ENCODE results near the gene UPF2. TPM values are rescaled to one million over a fixed set of nuclear protein-coding genes. Genes with fewer than 3 reads are reported as not detected.
"Not testable (repeated sequence)": the region's sequence is repeated elsewhere in the genome, so short reads cannot be mapped to it uniquely, and the experiment has no call there.

Gene UPF2
- polyA plus RNA-seq, 1 donor from 2014 or later = 14.3 TPM

- Histone ChIP-seq H3K4me2 (ENCODE audit: low read length) (no peak overlapping the region), H2AFZ (ENCODE audit: low read depth, low read length) (no peak overlapping the region), H3K9me2 (ENCODE audit: insufficient read depth, low read length) (no peaks in the 10 kb centered on the region), H3F3A (ENCODE audit: insufficient read depth, low read length, poor library complexity, severe bottlenecking) (no peaks in the 10 kb centered on the region), H4K20me1 (ENCODE audit: insufficient read depth) (no peaks in the 10 kb centered on the region), H3K27ac (ENCODE audit: low read length) (no peak overlapping the region), H3K27me3 (ENCODE audit: insufficient read depth, low read depth, low read length) (no peaks in the 10 kb centered on the region), H3K79me2 (replicated peaks; ENCODE audit: insufficient read depth, low read length) (no peaks in the 10 kb centered on the region), H3K4me3 (ENCODE audit: low read length) (no peak overlapping the region), H3K9me3 (ENCODE audit: low read length) (no peaks in the 10 kb centered on the region), H3K36me3 (ENCODE audit: insufficient read depth, low read length) (no peaks in the 10 kb centered on the region), H3K9ac (ENCODE audit: low read length) (no peak overlapping the region)
- TF ChIP-seq CTCF (IDR thresholded peaks at IDR 0.05; ENCODE audit: poor library complexity, severe bottlenecking) (no peak), REST (IDR thresholded peaks at IDR 0.05; ENCODE audit: borderline replicate concordance) (no peak), SMC3 (conservative IDR thresholded peaks at IDR 0.05; ENCODE audit: poor library complexity) (no peak), EZH2 (IDR thresholded peaks at IDR 0.05; ENCODE audit: borderline replicate concordance, insufficient read depth, low read length, poor library complexity, severe bottlenecking) (no peak), TAF1 (IDR thresholded peaks at IDR 0.05; ENCODE audit: low read depth) (no peak), RAD21 (conservative IDR thresholded peaks at IDR 0.05) (no peak), MXI1 (conservative IDR thresholded peaks at IDR 0.05; ENCODE audit: poor library complexity, severe bottlenecking) (no peak), EP300 (conservative IDR thresholded peaks at IDR 0.05; ENCODE audit: poor library complexity, severe bottlenecking) (no peak), POLR2AphosphoS5 (IDR thresholded peaks at IDR 0.05) (no peak)
These were observed 148.8 kb downstream of the UPF2 start for GRCh38 chr10:11893749-11894278.

- Histone ChIP-seq H3K79me2 (replicated peaks; ENCODE audit: insufficient read depth, low read length) (no peaks in the 10 kb centered on the region), H3K4me2 (ENCODE audit: low read length) (no peak overlapping the region), H3K9ac (ENCODE audit: low read length) (no peak overlapping the region), H3K27ac (ENCODE audit: low read length) (no peak overlapping the region), H3K27me3 (ENCODE audit: insufficient read depth, low read depth, low read length) (no peaks in the 10 kb centered on the region), H2AFZ (ENCODE audit: low read depth, low read length) (no peak overlapping the region), H3F3A (ENCODE audit: insufficient read depth, low read length, poor library complexity, severe bottlenecking) (no peaks in the 10 kb centered on the region), H3K9me2 (ENCODE audit: insufficient read depth, low read length) (no peaks in the 10 kb centered on the region), H3K36me3 (ENCODE audit: insufficient read depth, low read length) (no peaks in the 10 kb centered on the region), H4K20me1 (ENCODE audit: insufficient read depth) (no peaks in the 10 kb centered on the region), H3K9me3 (ENCODE audit: low read length) (no peaks in the 10 kb centered on the region), H3K4me3 (ENCODE audit: low read length) (no peak overlapping the region)
- TF ChIP-seq TAF1 (IDR thresholded peaks at IDR 0.05; ENCODE audit: low read depth) (no peak), POLR2AphosphoS5 (IDR thresholded peaks at IDR 0.05) (no peak), MXI1 (conservative IDR thresholded peaks at IDR 0.05; ENCODE audit: poor library complexity, severe bottlenecking) (no peak), EP300 (conservative IDR thresholded peaks at IDR 0.05; ENCODE audit: poor library complexity, severe bottlenecking) (no peak), EZH2 (IDR thresholded peaks at IDR 0.05; ENCODE audit: borderline replicate concordance, insufficient read depth, low read length, poor library complexity, severe bottlenecking) (no peak), RAD21 (conservative IDR thresholded peaks at IDR 0.05) (no peak), REST (IDR thresholded peaks at IDR 0.05; ENCODE audit: borderline replicate concordance) (no peak), SMC3 (conservative IDR thresholded peaks at IDR 0.05; ENCODE audit: poor library complexity) (no peak), CTCF (IDR thresholded peaks at IDR 0.05; ENCODE audit: poor library complexity, severe bottlenecking) (no peak)
These were observed 150.7 kb downstream of the UPF2 start for GRCh38 chr10:11891776-11892486.

- H3K79me2 ChIP-seq (replicated peaks; ENCODE audit: insufficient read depth, low read length); H3K4me3 ChIP-seq (ENCODE audit: low read length); H3K4me2 ChIP-seq (ENCODE audit: low read length); H3K27ac ChIP-seq (ENCODE audit: low read length); H3K27me3 ChIP-seq (ENCODE audit: insufficient read depth, low read depth, low read length); H3F3A ChIP-seq (ENCODE audit: insufficient read depth, low read length, poor library complexity, severe bottlenecking); H4K20me1 ChIP-seq (ENCODE audit: insufficient read depth); H3K36me3 ChIP-seq (ENCODE audit: insufficient read depth, low read length); H3K9me3 ChIP-seq (ENCODE audit: low read length); H3K9me2 ChIP-seq (ENCODE audit: insufficient read depth, low read length); H3K9ac ChIP-seq (ENCODE audit: low read length); H2AFZ ChIP-seq (ENCODE audit: low read depth, low read length): not testable (repeated sequence)
These were observed 153.3 kb downstream of the UPF2 start for GRCh38 chr10:11889263-11889662.
